Naive thymus-derived CD4-positive, alpha-beta T cell (primary cell): ENCODE measurements around the gene POU2AF1. TPM values are rescaled to one million over a fixed set of nuclear protein-coding genes. Genes with fewer than 3 reads are reported as not detected.
A peak's percentile ranks its signal among the peaks of the same experiment; 100 is the strongest.

Source experiments
- ATAC-seq: fragments of 150-1000 bp; cut with Tn5 transposase; 2 replicates; pipeline ENCODE4 v1.10.0; 2021; ENCODE audit warnings: mild to moderate bottlenecking, moderate library complexity
- CTCF ChIA-PET: fragments of 350-600 bp; sonication (Branson Sonifier 250); formaldehyde crosslinking; loops from one replicate; lab custom pipeline; 2021; ENCODE audit warnings: antibody characterized with exemption; lab: Charles Lee
- POLR2A ChIA-PET: fragments of 350-600 bp; sonication (Branson Sonifier 250); formaldehyde crosslinking; loops from one replicate; lab custom pipeline; 2021; ENCODE audit warnings: antibody characterized with exemption, inconsistent platforms; lab: Charles Lee
- DNase-seq, 9 donors: peaks; one replicate each; pipeline versions ENCODE4 v3.0.0 to v3.0.0-alpha.2; 2020 to 2022; ENCODE audit warnings: mixed read lengths in 1 of 9
- H3K27ac ChIP-seq: one replicate; pipeline ENCODE4 v1.7.0; 2013; ENCODE audit warnings: mild to moderate bottlenecking, low read depth, low read length, moderate library complexity
- H3K27me3 ChIP-seq, 2 donors: one replicate each; pipeline ENCODE4 v1.7.0; 2013; ENCODE audit warnings: low read length in 2 of 2, mild to moderate bottlenecking in 2 of 2, moderate library complexity in 2 of 2; ENCODE audit not compliant: control insufficient read depth in 2 of 2, insufficient read depth in 2 of 2
- H3K36me3 ChIP-seq, 3 experiments: 1 replicate in 2 of 3; 2 replicates in 1 of 3; pipeline ENCODE4 v1.7.0; 2013; ENCODE audit warnings: low read length in 3 of 3, mild to moderate bottlenecking in 3 of 3, moderate library complexity in 1 of 3; ENCODE audit not compliant: insufficient read depth in 3 of 3, control insufficient read depth in 2 of 3
- H3K4me1 ChIP-seq, 2 donors: one replicate each; pipeline ENCODE4 v1.7.0; 2013; ENCODE audit warnings: low read length in 2 of 2, mild to moderate bottlenecking in 2 of 2, moderate library complexity in 1 of 2; ENCODE audit not compliant: control insufficient read depth in 2 of 2, insufficient read depth in 2 of 2
- H3K4me3 ChIP-seq: 2 replicates; pipeline ENCODE4 v1.7.0; 2013; ENCODE audit warnings: mild to moderate bottlenecking, low read length
- H3K9me3 ChIP-seq, 3 experiments: 1 replicate in 2 of 3; 2 replicates in 1 of 3; pipeline ENCODE4 v1.7.0; 2013; ENCODE audit warnings: low read length in 3 of 3; ENCODE audit not compliant: control insufficient read depth in 2 of 3
- H3K27ac Mint-ChIP-seq, 9 donors: one replicate each; pipeline ENCODE4 v1.8.0; 2020 to 2022; ENCODE audit warnings: mixed read lengths in 9 of 9, mild to moderate bottlenecking in 8 of 9, moderate library complexity in 5 of 9, inconsistent platforms in 2 of 9
- H3K27me3 Mint-ChIP-seq, 5 donors: one replicate each; pipeline ENCODE4 v1.8.0; 2021 to 2022; ENCODE audit warnings: mixed read lengths in 5 of 5, mild to moderate bottlenecking in 1 of 5
- H3K36me3 Mint-ChIP-seq, 5 donors: one replicate each; pipeline ENCODE4 v1.8.0; 2020 to 2022; ENCODE audit warnings: mixed read lengths in 5 of 5, mild to moderate bottlenecking in 3 of 5, inconsistent platforms in 1 of 5
- H3K4me1 Mint-ChIP-seq, 7 donors: one replicate each; pipeline ENCODE4 v1.8.0; 2020 to 2022; ENCODE audit warnings: mixed read lengths in 7 of 7, mild to moderate bottlenecking in 3 of 7, inconsistent platforms in 1 of 7
- H3K4me3 Mint-ChIP-seq, 10 donors: one replicate each; pipeline ENCODE4 v1.8.0; 2020 to 2022; ENCODE audit warnings: mild to moderate bottlenecking in 10 of 10, mixed read lengths in 10 of 10, moderate library complexity in 6 of 10, inconsistent platforms in 2 of 10
- H3K9me3 Mint-ChIP-seq, 11 donors: one replicate each; pipeline ENCODE4 v1.8.0; 2020 to 2022; ENCODE audit warnings: mixed read lengths in 11 of 11, mild to moderate bottlenecking in 4 of 11, inconsistent platforms in 1 of 11, moderate library complexity in 1 of 11
- intact Hi-C, 2 donors: fragments of 100-400 bp; cut with micrococcal nuclease; formaldehyde crosslinking; loops; one replicate each; pipeline ENCODE4 v1.15.1; 2023
- polyA plus RNA-seq, 2 donors: library from polyadenylated mRNA; unstranded; fragments of 300-500 nt; fragmentation: Illumina TruSeq; gene quantifications; one replicate each; pipeline ENCODE4 v1.2.3, GENCODE V29; 2021
- total RNA-seq, 6 experiments: library from RNA in 5 of 6; stranded (reverse) in 5 of 6; gene quantifications; 1 replicate in 5 of 6; 2 replicates in 1 of 6; pipeline ENCODE4 v1.2.3 and lab custom pipeline; 2021 to 2026

Gene POU2AF1
- total and polyA plus RNA-seq, 7 experiments from 2014 or later: 0.45 to 11.3 (median 1.4) TPM

GRCh38 chr11:111413849-111414248 lies 34.8 kb upstream of the POU2AF1 start:
- Histone ChIP-seq H3K9me3 (no peaks in the 10 kb centered on the region), H3K27me3 (no peaks in the 10 kb centered on the region), H3K27ac (no peak overlapping the region), H3K36me3 (no peaks in the 10 kb centered on the region), H3K4me3 (no peak overlapping the region), H3K4me1 (peaks cover 3 to 19% of the 10 kb centered on the region in 2 donors)
- peak overlapping the region in 3 of 10 donors; percentile 46 to 66 (median 52) for H3K4me3 Mint-ChIP-seq
- peaks cover 20 to 62% (median 41%) of the 10 kb centered on the region in 7 donors for H3K4me1 Mint-ChIP-seq
- H3K27me3 Mint-ChIP-seq: no peaks in the 10 kb centered on the region
- peaks cover 0 to 6% (median 0%) of the 10 kb centered on the region in 11 donors for H3K9me3 Mint-ChIP-seq
- POLR2A ChIA-PET: no interaction called here
- intact Hi-C loops: loop anchor here in 1 of 2 donors (2.0 to 5.0 kb wide), 2 partner anchors 33 to 37 kb away; partner anchors contain the start of gene POU2AF1
- DNase-seq (no peak), ATAC-seq (no peak)
- H3K36me3 Mint-ChIP-seq: peaks cover 0 to 3% (median 0%) of the 10 kb centered on the region in 5 donors
- CTCF ChIA-PET: no interaction called here
- peak overlapping the region in 1 of 9 donors; percentile 55 for H3K27ac Mint-ChIP-seq

- peaks cover 13 to 50% (median 31%) of the 10 kb centered on the region in 7 donors for H3K4me1 Mint-ChIP-seq
- POLR2A ChIA-PET: no interaction called here
- no peak overlapping the region for H3K4me3 ChIP-seq
Observed at GRCh38 chr11:111412293-111412692, 33.2 kb upstream of the POU2AF1 start.

GRCh38 chr11:111411456-111411855 lies 32.4 kb upstream of the POU2AF1 start:
- ChIA-PET CTCF (no interaction called here), POLR2A (no interaction called here)
- Mint-ChIP-seq H3K36me3 (peaks cover 0 to 6% (median 0%) of the 10 kb centered on the region in 5 donors), H3K27ac (no peak overlapping the region), H3K9me3 (peaks cover 0 to 9% (median 0%) of the 10 kb centered on the region in 11 donors), H3K27me3 (no peaks in the 10 kb centered on the region), H3K4me3 (no peak overlapping the region), H3K4me1 (peaks cover 10 to 43% (median 23%) of the 10 kb centered on the region in 7 donors)
- H3K36me3 ChIP-seq: no peaks in the 10 kb centered on the region
- DNase-seq (no peak), ATAC-seq (no peak)
- intact Hi-C loops: loop anchor here in 1 of 2 donors (5.0 kb wide), 1 partner anchor 34 kb away; the partner anchor contains the start of gene POU2AF1
- H3K27ac ChIP-seq: no peak overlapping the region
- H3K27me3 ChIP-seq: no peaks in the 10 kb centered on the region
- H3K9me3 ChIP-seq: no peaks in the 10 kb centered on the region
- H3K4me3 ChIP-seq: no peak overlapping the region
- peaks cover 0 to 8% of the 10 kb centered on the region in 2 donors for H3K4me1 ChIP-seq

More at GRCh38 chr11:111412293-111412692, 33.2 kb upstream of the POU2AF1 start:
- H3K27ac Mint-ChIP-seq: no peak overlapping the region
- peaks cover 2 to 16% of the 10 kb centered on the region in 2 donors for H3K4me1 ChIP-seq
- no peak overlapping the region for H3K4me3 Mint-ChIP-seq
- no peaks in the 10 kb centered on the region for H3K36me3 ChIP-seq
- no peaks in the 10 kb centered on the region for H3K9me3 ChIP-seq
- H3K9me3 Mint-ChIP-seq: peaks cover 0 to 9% (median 0%) of the 10 kb centered on the region in 11 donors
- peaks cover 0 to 6% (median 0%) of the 10 kb centered on the region in 5 donors for H3K36me3 Mint-ChIP-seq
- DNase-seq (no peak), ATAC-seq (no peak)
- intact Hi-C loops: loop anchor here in 1 of 2 donors (5.0 kb wide), 1 partner anchor 35 kb away; the partner anchor contains the start of gene POU2AF1
- H3K27me3 ChIP-seq: no peaks in the 10 kb centered on the region
- H3K27ac ChIP-seq: no peak overlapping the region
- CTCF ChIA-PET: interaction anchor here (1.3 kb wide), 1 partner anchor 127 kb away, joined by 3 read pairs; no protein-coding TSS in a partner anchor
- H3K27me3 Mint-ChIP-seq: no peaks in the 10 kb centered on the region

GRCh38 chr11:111410951-111411350 lies 31.9 kb upstream of the POU2AF1 start:
- Histone ChIP-seq H3K27me3 (no peaks in the 10 kb centered on the region), H3K36me3 (no peaks in the 10 kb centered on the region), H3K27ac (no peak overlapping the region), H3K4me3 (no peak overlapping the region), H3K4me1 (peaks cover 0 to 8% of the 10 kb centered on the region in 2 donors), H3K9me3 (no peaks in the 10 kb centered on the region)
- intact Hi-C loops: loop anchor here in 1 of 2 donors (5.0 kb wide), 1 partner anchor 34 kb away; the partner anchor contains the start of gene POU2AF1
- no peak overlapping the region for H3K4me3 Mint-ChIP-seq
- H3K27me3 Mint-ChIP-seq: no peaks in the 10 kb centered on the region
- peak overlapping the region in 1 of 9 donors; percentile 9 for H3K27ac Mint-ChIP-seq
- H3K36me3 Mint-ChIP-seq: peaks cover 0 to 6% (median 0%) of the 10 kb centered on the region in 5 donors
- peaks cover 0 to 7% (median 0%) of the 10 kb centered on the region in 11 donors for H3K9me3 Mint-ChIP-seq
- CTCF ChIA-PET: interaction anchor here (0.9 kb wide), 1 partner anchor 16 kb away, joined by 4 read pairs; no protein-coding TSS in a partner anchor
- ATAC-seq: no peak
- peaks cover 6 to 40% (median 20%) of the 10 kb centered on the region in 7 donors for H3K4me1 Mint-ChIP-seq
- POLR2A ChIA-PET: no interaction called here
- DNase-seq: no peak

GRCh38 chr11:111409915-111410314 lies 30.8 kb upstream of the POU2AF1 start:
- H3K27ac Mint-ChIP-seq: no peak overlapping the region
- intact Hi-C loops: loop anchor here in 1 of 2 donors (5.0 kb wide), 1 partner anchor 33 kb away; the partner anchor contains the start of gene POU2AF1
- no peak overlapping the region for H3K4me3 Mint-ChIP-seq
- CTCF ChIA-PET: interaction anchor here (0.9 kb wide), 1 partner anchor 17 kb away, joined by 4 read pairs; no protein-coding TSS in a partner anchor
- peaks cover 0 to 6% (median 0%) of the 10 kb centered on the region in 5 donors for H3K36me3 Mint-ChIP-seq
- peaks cover 6 to 32% (median 14%) of the 10 kb centered on the region in 7 donors for H3K4me1 Mint-ChIP-seq
- Histone ChIP-seq H3K4me3 (no peak overlapping the region), H3K9me3 (no peaks in the 10 kb centered on the region), H3K27me3 (no peaks in the 10 kb centered on the region), H3K4me1 (peaks cover 0 to 8% of the 10 kb centered on the region in 2 donors), H3K36me3 (no peaks in the 10 kb centered on the region), H3K27ac (no peak overlapping the region)
- ATAC-seq: peak; percentile 46
- no peaks in the 10 kb centered on the region for H3K27me3 Mint-ChIP-seq
- DNase-seq: no peak
- POLR2A ChIA-PET: no interaction called here
- peaks cover 0 to 8% (median 0%) of the 10 kb centered on the region in 11 donors for H3K9me3 Mint-ChIP-seq

GRCh38 chr11:111408789-111409727 lies 30.0 kb upstream of the POU2AF1 start:
- intact Hi-C loops: no loop called here
- CTCF ChIA-PET: no interaction called here
- peaks cover 0 to 15% (median 1%) of the 10 kb centered on the region in 11 donors for H3K9me3 Mint-ChIP-seq
- ATAC-seq (no peak), DNase-seq (no peak)
- H3K36me3 Mint-ChIP-seq: peaks cover 0 to 7% (median 0%) of the 10 kb centered on the region in 5 donors
- H3K36me3 ChIP-seq: no peaks in the 10 kb centered on the region
- H3K4me1 ChIP-seq: no peaks in the 10 kb centered on the region
- H3K27ac Mint-ChIP-seq: no peak overlapping the region
- no peaks in the 10 kb centered on the region for H3K27me3 ChIP-seq
- no peak overlapping the region for H3K4me3 ChIP-seq
- POLR2A ChIA-PET: no interaction called here
- H3K27me3 Mint-ChIP-seq: no peaks in the 10 kb centered on the region
- H3K27ac ChIP-seq: no peak overlapping the region
- H3K4me3 Mint-ChIP-seq: no peak overlapping the region
- peaks cover 0 to 23% (median 5%) of the 10 kb centered on the region in 7 donors for H3K4me1 Mint-ChIP-seq
- no peaks in the 10 kb centered on the region for H3K9me3 ChIP-seq
